ENCODE measurements around the gene ANKRD60.

DNA sequence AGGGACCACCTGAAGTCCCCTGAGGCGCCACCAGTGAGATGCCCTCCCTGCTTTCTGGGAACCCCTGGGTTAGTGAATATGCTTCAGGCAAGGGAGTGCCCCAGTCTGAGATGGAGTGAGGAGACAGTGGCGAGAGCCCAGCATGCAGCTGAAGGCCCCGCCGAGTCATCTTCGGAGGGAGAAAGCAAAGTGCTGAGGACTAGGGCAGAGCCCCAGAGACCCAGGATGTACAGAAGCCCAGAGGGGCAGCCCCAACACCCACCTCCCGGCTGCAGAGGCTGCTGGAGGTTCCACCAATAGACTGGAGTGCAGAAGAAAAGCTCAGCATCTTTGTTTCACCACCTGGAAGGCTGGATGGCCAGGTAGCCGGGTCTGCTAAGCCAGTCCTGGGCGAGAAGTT, 14.1 kb downstream of the ANKRD60 start:
- TF ChIP-seq, protein P1, sequence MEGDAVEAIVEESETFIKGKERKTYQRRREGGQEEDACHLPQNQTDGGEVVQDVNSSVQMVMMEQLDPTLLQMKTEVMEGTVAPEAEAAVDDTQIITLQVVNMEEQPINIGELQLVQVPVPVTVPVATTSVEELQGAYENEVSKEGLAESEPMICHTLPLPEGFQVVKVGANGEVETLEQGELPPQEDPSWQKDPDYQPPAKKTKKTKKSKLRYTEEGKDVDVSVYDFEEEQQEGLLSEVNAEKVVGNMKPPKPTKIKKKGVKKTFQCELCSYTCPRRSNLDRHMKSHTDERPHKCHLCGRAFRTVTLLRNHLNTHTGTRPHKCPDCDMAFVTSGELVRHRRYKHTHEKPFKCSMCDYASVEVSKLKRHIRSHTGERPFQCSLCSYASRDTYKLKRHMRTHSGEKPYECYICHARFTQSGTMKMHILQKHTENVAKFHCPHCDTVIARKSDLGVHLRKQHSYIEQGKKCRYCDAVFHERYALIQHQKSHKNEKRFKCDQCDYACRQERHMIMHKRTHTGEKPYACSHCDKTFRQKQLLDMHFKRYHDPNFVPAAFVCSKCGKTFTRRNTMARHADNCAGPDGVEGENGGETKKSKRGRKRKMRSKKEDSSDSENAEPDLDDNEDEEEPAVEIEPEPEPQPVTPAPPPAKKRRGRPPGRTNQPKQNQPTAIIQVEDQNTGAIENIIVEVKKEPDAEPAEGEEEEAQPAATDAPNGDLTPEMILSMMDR (IDR thresholded peaks at IDR 0.05), result no peak
- TF ChIP-seq POLR2A (IDR thresholded peaks at IDR 0.05), result no peak
- no peak for TF ChIP-seq POLR2AphosphoS5 (IDR thresholded peaks at IDR 0.05)

Data from breast epithelium (tissue), 3 donors.